HG03064 (cell line): ENCODE measurements around the gene MORN3.

Experiments used
- ATAC-seq: cut with Tn5 transposase; IDR thresholded peaks from one replicate; pipeline ENCODE4 v1.9.1; 2021; ENCODE audit warnings: low read depth; ENCODE audit not compliant: unreplicated experiment

The MORN3 gene

GRCh38 chr12:121610239-121611149, 59.0 kb downstream of the MORN3 start:
- no peak for ATAC-seq

- ATAC-seq = no peak
Measured at GRCh38 chr12:121608301-121608700, 61.2 kb downstream of the MORN3 start.

DNA sequence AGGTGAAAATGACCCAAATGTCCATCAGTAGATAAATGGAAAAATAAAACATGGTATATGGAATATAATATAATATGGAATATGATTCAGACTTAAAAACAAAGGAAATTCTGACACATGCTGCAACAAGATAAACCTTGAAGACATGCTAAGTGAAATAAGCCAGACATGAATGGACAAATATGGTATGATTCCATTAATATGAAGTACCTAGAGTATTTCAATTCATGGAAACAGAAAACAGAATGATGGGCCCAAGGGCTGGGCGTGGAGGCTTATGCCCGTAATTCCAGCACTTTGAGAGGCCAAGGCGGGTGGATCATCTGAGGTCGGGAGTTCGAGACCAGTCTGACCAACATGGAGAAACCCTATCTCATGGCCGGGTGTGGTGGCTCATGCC, 65.9 kb downstream of the MORN3 start:
- no peak for ATAC-seq

GRCh38 chr12:121602766-121603165, 66.7 kb downstream of the MORN3 start:
- ATAC-seq = no peak

DNA sequence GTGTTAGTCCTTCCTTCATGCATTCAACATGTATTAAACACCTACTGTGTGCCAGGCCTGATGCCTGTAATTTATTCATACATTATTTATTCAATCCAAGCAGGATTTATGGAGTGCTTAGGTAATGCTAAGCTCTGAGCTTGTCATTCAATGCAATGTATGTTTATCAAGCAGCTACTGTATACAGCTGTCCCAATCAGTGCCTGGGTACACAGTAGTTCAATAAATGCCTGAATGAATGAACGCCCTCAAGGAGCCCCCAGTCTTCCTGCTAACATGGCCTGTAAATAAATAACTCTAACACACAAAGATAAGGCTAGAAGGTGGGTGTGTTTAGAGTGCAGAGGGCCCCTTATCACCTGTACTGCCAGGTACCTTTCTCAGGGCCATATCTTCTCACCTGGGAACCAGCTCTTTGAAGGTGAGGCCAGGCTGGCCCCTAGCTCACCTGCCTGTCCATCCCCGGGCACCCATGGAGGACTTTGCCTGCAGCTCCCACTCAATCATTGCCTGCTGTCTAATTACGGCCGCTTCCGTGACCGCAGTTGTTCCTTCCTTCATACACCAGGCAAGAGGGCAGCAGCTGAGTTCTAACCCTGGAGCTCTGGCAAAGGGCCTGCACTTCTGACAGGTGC, 68.6 kb downstream of the MORN3 start:
- ATAC-seq = no peak
